ENCODE data around the gene CENPB.

CENPB gene

GRCh38 chr20:3734111-3734843, 52.3 kb downstream of the CENPB start:
- DNase-seq (ENCODE audit: extremely low read depth, low read depth), result no peak
- no peak for TF ChIP-seq CTCF (IDR thresholded peaks at IDR 0.05; ENCODE audit: low read depth, low read length, missing control alignments)

More at GRCh38 chr20:3734111-3734843, 52.3 kb downstream of the CENPB start:
- H3K4me3 ChIP-seq (replicated peaks; ENCODE audit: low read depth, low read length), result no peak overlapping the region
